GM18517 (cell line): ENCODE measurements around the gene RBM14.
"Not testable (repeated sequence)": the region's sequence is repeated elsewhere in the genome, so short reads cannot be mapped to it uniquely, and the experiment has no call there.

Experiments
- ATAC-seq: cut with Tn5 transposase; IDR thresholded peaks from one replicate; pipeline ENCODE4 v1.9.1; 2021; ENCODE audit warnings: mild to moderate bottlenecking, moderate library complexity; ENCODE audit not compliant: unreplicated experiment

Gene RBM14, protein sequence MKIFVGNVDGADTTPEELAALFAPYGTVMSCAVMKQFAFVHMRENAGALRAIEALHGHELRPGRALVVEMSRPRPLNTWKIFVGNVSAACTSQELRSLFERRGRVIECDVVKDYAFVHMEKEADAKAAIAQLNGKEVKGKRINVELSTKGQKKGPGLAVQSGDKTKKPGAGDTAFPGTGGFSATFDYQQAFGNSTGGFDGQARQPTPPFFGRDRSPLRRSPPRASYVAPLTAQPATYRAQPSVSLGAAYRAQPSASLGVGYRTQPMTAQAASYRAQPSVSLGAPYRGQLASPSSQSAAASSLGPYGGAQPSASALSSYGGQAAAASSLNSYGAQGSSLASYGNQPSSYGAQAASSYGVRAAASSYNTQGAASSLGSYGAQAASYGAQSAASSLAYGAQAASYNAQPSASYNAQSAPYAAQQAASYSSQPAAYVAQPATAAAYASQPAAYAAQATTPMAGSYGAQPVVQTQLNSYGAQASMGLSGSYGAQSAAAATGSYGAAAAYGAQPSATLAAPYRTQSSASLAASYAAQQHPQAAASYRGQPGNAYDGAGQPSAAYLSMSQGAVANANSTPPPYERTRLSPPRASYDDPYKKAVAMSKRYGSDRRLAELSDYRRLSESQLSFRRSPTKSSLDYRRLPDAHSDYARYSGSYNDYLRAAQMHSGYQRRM

DNA sequence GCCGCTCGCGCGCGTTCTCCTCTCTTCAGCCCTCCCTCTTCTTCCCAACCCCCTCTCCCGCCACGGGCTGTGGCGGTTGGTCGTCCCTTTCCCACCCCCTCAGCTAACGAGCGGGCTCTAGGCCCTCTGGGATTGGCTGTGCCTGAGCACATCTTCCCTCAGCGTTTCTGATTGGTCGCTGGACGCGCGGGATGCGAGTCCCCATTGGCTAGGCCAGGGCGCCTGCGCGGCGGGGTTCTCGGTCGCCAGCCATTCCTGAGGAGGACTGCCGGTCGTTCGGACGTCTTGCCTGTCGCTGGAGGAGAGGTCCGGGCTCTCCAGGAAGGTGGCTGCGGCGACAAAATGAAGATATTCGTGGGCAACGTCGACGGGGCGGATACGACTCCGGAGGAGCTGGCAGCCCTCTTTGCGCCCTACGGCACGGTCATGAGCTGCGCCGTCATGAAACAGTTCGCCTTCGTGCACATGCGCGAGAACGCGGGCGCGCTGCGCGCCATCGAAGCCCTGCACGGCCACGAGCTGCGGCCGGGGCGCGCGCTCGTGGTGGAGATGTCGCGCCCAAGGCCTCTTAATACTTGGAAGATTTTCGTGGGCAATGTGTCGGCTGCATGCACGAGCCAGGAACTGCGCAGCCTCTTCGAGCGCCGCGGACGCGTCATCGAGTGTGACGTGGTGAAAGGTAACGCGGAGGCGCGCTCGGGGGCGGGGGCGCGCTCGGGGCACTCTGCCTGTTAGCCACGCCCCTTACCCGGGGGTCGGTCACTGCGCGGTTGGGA is at the start of gene RBM14:
Gene RBM14, plus strand, starts transcription at position 252 of the 776 bp plus-strand sequence. Its CDS starts 91 bp downstream, at position 343.
- peak; percentile 83 for ATAC-seq

DNA sequence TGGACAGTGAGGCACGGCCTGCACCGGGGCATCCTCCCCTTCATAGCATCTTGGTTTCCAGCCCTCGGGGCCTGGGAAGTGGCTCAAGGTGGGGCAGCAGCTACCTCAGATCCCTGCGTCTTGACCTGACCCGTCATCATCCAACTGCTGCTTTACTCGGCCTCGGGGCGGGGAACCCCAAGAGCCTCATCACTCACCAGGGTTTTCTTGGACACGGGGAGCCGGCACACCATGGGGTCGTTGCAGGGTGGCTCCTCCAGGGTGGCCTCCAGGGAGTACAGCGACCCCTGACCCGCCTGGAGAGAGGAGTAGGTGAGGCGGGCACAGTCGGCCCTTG is 48.7 kb upstream of the RBM14 start:
- ATAC-seq = no peak

GRCh38 chr11:66568124-66568916 is 48.1 kb upstream of the RBM14 start, which contains the start of gene CTSF:
Gene CTSF (minus strand): TSS chr11:66568606. CDS start chr11:66568486, 120 bp downstream.
- ATAC-seq = no peak

DNA sequence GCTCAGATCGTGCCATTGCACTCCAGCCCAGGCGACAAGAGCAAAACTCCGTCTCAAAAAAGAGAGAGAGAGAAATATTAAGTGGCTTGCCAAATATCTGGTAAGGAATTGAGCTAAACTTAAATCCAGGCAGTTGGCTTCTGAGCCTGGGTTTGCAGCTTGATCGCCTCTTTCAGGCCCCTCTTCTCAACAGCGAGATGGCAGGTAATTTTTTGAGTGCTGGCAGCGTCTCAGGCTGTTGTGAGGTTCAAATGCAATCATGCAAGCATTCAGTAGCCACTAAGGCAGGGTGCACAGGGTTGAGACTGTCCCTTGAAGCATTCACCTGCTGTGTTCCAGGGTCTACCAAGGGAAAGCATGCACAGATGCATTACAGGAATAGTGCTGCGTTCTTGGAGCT is 47.4 kb upstream of the RBM14 start:
- no peak for ATAC-seq

- no peak for ATAC-seq
Measured at GRCh38 chr11:66570079-66570849, 46.2 kb upstream of the RBM14 start.

DNA sequence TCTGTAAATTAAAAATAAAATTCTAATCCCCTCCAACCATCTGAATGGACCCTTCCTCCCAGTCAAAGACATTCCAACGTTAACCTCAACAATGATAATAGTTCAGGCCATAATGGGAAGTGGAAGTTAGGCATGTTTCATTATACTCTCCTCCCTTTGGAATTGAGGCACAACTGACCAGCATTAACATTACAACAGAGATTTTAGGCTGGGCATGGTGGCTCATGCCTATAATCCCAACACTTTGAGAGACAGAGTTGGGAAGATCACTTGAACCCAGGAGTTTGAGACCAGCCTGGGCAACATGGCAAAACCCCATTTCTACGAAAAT is 45.6 kb upstream of the RBM14 start:
- ATAC-seq = no peak

GRCh38 chr11:66579017-66579606 is 37.3 kb upstream of the RBM14 start:
- no peak for ATAC-seq

DNA sequence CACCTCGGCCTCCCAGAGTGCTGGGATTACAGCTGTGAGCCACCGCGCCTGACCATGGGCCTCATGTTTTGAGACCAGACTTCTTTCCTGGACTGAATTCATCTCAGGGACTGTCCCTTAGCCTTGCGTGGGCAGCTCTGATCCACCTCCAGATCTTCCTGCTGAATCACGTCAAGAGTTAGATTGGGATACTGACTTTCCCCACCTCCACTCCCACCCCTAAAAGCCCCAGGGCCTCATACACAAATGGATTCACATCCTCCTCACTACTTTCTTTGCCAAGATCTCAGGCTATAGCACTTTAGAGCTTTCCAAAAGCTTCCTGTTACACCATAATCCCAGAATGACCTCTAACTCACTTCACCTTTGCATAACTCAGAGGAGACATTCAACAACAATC is 35.6 kb upstream of the RBM14 start:
- no peak for ATAC-seq

DNA sequence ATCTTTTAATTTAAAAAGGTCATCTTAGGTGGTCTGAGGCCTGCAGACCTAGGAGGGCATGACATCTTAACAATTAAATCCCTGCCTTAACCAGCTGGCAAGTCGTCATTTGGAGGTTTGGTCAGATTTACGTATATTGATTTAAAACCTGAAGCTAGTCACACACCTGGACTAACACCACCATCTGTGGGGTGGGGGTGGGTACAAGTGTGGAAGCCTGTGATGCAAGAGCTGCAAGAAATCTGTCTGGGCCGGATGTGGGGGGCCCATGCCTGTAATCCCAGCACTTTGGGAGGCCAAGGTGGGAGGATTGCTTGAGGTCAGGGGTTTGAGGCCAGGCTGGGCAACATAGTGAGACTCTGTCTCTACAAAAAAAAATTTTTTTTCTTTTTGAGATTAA is 35.2 kb upstream of the RBM14 start:
- no peak for ATAC-seq

- ATAC-seq = not testable (repeated sequence)
Measured at GRCh38 chr11:66582565-66583147, 33.8 kb upstream of the RBM14 start.

DNA sequence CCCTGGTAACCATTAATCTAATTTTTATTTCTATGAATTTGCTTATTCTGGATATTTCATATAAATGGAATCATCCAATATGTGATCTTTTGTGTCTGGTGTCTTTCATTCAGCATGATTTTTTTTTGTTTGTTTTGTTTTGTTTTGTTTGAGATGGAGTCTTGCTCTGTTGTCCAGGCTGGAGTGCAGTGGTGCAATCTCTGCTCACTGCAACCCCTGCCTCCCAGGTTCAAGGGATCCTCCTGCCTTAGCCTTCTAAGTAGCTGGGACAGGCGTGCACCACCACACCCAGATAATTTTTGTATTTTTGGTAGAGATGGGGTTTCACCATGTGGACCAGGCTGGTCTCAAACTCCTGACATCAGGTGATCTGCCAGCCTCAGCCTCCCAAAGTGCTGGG is 31.0 kb upstream of the RBM14 start:
- ATAC-seq = not testable (repeated sequence)

GRCh38 chr11:66586136-66586535 is 30.3 kb upstream of the RBM14 start:
- ATAC-seq = no peak

DNA sequence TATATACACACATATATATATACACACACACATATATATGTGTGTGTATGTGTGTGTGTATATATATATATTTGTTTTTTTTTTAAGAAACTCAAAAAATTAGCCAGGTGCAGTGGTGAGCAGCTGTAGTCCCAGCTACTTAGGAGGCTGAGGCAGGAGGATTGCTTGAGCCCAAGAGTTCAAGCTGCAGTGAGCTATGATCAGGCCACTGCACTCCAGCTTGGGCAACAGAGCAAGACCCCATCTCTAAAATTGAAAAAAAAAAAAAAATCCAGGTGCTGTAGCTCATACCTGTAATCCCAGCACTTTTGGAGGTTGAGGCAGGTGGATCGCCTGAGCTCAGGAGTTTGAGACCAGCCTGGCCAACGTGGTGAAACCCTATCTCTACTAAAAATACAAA is 27.1 kb upstream of the RBM14 start:
- not testable (repeated sequence) for ATAC-seq

DNA sequence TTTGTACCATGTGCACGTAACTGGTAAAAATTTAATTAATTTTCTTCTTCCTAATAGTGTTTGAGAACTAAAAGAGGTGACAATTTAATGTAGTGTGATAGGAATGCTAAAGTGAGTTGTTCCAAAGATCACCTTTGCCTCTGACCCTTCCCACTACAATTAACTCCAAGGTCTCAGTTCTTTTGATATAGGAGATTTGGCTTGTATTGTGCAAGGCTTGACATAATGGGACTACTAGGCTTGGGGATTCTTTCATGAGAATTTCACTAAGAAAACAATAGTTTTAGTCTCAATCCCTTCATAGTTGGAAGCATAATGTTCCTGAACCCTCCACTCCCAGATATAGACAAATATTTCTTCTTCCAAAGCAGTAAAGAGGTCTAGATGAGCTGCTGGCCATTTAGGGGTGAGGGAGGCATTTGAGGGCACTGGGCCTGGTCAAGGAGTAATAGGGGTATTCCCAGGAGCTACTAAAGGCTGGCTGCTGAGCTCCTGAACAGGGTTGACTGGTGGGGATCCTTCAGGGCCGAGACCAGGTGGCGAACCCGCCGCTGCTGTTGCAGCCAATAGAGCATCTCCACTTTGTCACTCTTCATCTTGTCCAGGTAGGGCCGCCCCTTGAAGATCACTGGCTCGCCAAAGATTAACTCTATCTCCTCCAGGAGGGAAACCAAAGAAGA is 26.3 kb upstream of the RBM14 start:
- ATAC-seq = no peak

GRCh38 chr11:66591175-66591574 is 25.3 kb upstream of the RBM14 start:
- no peak for ATAC-seq

- ATAC-seq = peak; percentile 76
Measured at GRCh38 chr11:66592457-66593302, 23.8 kb upstream of the RBM14 start, which contains the start of the genes CCDC87 and CCS. Gene CCDC87 (minus strand): TSS chr11:66593063. CDS start chr11:66593015, 48 bp downstream. Gene CCS (plus strand): TSS chr11:66593185. CDS start chr11:66593262, 77 bp downstream.

DNA sequence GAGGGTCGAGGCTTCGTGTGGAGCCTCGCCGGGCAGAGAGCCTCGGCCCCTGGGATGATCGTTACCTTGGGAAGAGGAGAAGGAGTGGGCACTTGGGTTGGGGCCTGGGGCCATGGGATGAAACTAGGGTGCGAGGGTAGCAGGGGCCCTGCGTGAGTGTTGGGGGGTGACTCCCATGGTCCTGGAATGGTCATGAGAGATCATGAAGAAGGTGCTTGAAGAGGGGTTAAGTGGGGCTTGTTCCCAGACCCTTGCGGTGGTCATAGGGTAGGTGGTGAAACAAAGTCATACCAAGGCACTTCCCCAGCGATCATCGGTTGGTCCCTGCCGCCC is 23.2 kb upstream of the RBM14 start:
- ATAC-seq = no peak

DNA sequence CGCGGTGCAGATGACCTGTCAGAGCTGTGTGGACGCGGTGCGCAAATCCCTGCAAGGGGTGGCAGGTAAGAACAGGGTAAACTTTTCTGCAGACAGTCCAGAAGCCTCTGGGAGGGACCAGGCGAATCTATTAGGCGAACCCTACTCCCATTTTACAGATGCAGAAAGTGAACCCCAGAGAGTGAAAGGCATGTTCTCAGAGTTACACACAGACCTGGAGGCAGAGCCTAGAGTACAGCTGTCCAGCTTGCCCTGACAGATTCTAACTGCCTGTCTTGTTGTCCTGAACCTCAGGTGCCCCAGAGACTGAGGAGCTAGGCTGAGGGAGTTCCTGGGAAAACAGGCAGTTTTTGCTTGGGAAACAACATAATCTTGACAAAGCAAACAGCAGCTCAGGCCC is 22.8 kb upstream of the RBM14 start:
- no peak for ATAC-seq
